H1 (cell line): ENCODE results near the gene SMARCC1. TPM values are rescaled to one million over a fixed set of nuclear protein-coding genes. Genes with fewer than 3 reads are reported as not detected.

Source experiments
- CHD7 ChIP-seq: fragments of 300-600 bp; sonication (generic); IDR thresholded peaks from 2 replicates; pipeline ENCODE4 v1.7.1; 2012; ENCODE audit warnings: low read length, moderate library complexity, mild to moderate bottlenecking, inconsistent platforms; ENCODE audit not compliant: insufficient replicate concordance
- CTBP2 ChIP-seq: IDR thresholded peaks from 2 replicates; pipeline ENCODE4 v1.7.0; 2011; ENCODE audit warnings: borderline replicate concordance, mild to moderate bottlenecking, moderate library complexity, mixed read lengths, low read length; ENCODE audit not compliant: insufficient read depth, insufficient read length
- GABPA ChIP-seq: IDR thresholded peaks from 2 replicates; pipeline ENCODE4 v1.6.1; 2011; ENCODE audit warnings: mild to moderate bottlenecking, low read length, moderate library complexity, borderline replicate concordance; ENCODE audit not compliant: insufficient read depth
- NRF1 ChIP-seq: IDR thresholded peaks from 2 replicates; pipeline ENCODE4 v1.6.1; 2011; ENCODE audit warnings: mild to moderate bottlenecking, low read depth, low read length, improper control_type of control experiment
- POU5F1 ChIP-seq: IDR thresholded peaks from 2 replicates; pipeline ENCODE4 v1.6.1; 2011; ENCODE audit warnings: low read depth, mild to moderate bottlenecking, low read length, moderate library complexity
- SIN3A ChIP-seq, 2 experiments: IDR thresholded peaks in 1 of 2; conservative IDR thresholded peaks in 1 of 2; 2 replicates each; pipeline ENCODE4 v1.6.1; 2011 to 2012; ENCODE audit warnings: low read length in 2 of 2, improper control_type of control experiment in 1 of 2, low read depth in 1 of 2, mild to moderate bottlenecking in 1 of 2
- SP1 ChIP-seq: IDR thresholded peaks from 2 replicates; pipeline ENCODE4 v1.6.1; 2011; ENCODE audit warnings: low read depth, low read length
- TAF1 ChIP-seq: IDR thresholded peaks from 2 replicates; pipeline ENCODE4 v1.6.1; 2011; ENCODE audit warnings: mild to moderate bottlenecking, low read depth, low read length
- TAF7 ChIP-seq: optimal IDR thresholded peaks from 2 replicates; pipeline ENCODE3; 2011; ENCODE audit warnings: low read depth, mild to moderate bottlenecking, inconsistent platforms, low read length, moderate library complexity, borderline replicate concordance
- polyA plus RNA-seq, 7 experiments: library from polyadenylated mRNA; depleted of rRNA in 3 of 7; stranded (reverse) in 5 of 7; unstranded in 2 of 7; fragments of >200 nt in 5 of 7; fragments of 200-250 nt in 2 of 7; gene quantifications; 1 replicate in 5 of 7; 2 replicates in 1 of 7; 4 replicates in 1 of 7; pipeline versions ENCODE4 v1.2.1 to v1.2.3, GENCODE V29; 2011 to 2013; ENCODE audit warnings: missing spikeins in 2 of 7, mixed read lengths in 2 of 7
- total RNA-seq: library from RNA; stranded (reverse); fragmentation: NEBNext Ultra II Directional; extraction: Animal tissue kit (Norgen Biotek cat#: 25700); gene quantifications from 2 replicates; pipeline ENCODE4 v1.2.1, GENCODE V29; 2021
- TF ChIP-seq, protein P1 (sequence below): IDR thresholded peaks from 2 replicates; pipeline ENCODE4 v1.6.1; 2012; ENCODE audit warnings: low read length, inconsistent platforms

Gene SMARCC1
- total and polyA plus RNA-seq, 2 of the 8 experiments (the other 6 are each of a cell fraction or from before 2014, with no cell fraction given): 64.1 to 335 TPM

GRCh38 chr3:47611576-47611975 is 170.1 kb downstream of the SMARCC1 start (continued):
- TF ChIP-seq CHD7: no peak
- no peak for TF ChIP-seq GABPA
- no peak for TF ChIP-seq TAF1
- TF ChIP-seq, protein P1, sequence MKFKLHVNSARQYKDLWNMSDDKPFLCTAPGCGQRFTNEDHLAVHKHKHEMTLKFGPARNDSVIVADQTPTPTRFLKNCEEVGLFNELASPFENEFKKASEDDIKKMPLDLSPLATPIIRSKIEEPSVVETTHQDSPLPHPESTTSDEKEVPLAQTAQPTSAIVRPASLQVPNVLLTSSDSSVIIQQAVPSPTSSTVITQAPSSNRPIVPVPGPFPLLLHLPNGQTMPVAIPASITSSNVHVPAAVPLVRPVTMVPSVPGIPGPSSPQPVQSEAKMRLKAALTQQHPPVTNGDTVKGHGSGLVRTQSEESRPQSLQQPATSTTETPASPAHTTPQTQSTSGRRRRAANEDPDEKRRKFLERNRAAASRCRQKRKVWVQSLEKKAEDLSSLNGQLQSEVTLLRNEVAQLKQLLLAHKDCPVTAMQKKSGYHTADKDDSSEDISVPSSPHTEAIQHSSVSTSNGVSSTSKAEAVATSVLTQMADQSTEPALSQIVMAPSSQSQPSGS: no peak
- TF ChIP-seq SIN3A (conservative IDR thresholded peaks at IDR 0.05 in 1 of 2, IDR thresholded peaks at IDR 0.05 in 1 of 2; ENCODE audit: low read depth in 1 of 2, low read length in 2 of 2): no peak
- TF ChIP-seq POU5F1: no peak
- TF ChIP-seq CTBP2: no peak
- no peak for TF ChIP-seq NRF1
- no peak for TF ChIP-seq SP1
- TF ChIP-seq TAF7: no peak
